Hepatocyte (in vitro differentiated cells): ENCODE measurements around the gene IQCB1. TPM values are rescaled to one million over a fixed set of nuclear protein-coding genes. Genes with fewer than 3 reads are reported as not detected.

Experiments used
- DNase-seq: peaks from one replicate; pipeline ENCODE4 v3.0.0-alpha.2; 2016; ENCODE audit warnings: low spot score
- H2AFZ ChIP-seq: fragments of 200-600 bp; sonication (generic); 2 replicates; pipeline ENCODE4 v1.6.0; 2016; ENCODE audit warnings: antibody characterized with exemption, mild to moderate bottlenecking
- H3K27ac ChIP-seq: fragments of 200-600 bp; sonication (generic); 2 replicates; pipeline ENCODE4 v1.5.1; 2016; ENCODE audit warnings: mild to moderate bottlenecking
- H3K27me3 ChIP-seq: fragments of 200-600 bp; sonication (generic); 2 replicates; pipeline ENCODE4 v1.6.1; 2016
- H3K36me3 ChIP-seq: fragments of 200-600 bp; sonication (generic); replicated peaks from 2 replicates; pipeline ENCODE4 v1.5.1; 2016; ENCODE audit warnings: low read depth; ENCODE audit not compliant: insufficient read depth
- H3K4me1 ChIP-seq: fragments of 200-600 bp; sonication (generic); 2 replicates; pipeline ENCODE4 v1.5.1; 2016; ENCODE audit warnings: mild to moderate bottlenecking, moderate library complexity; ENCODE audit not compliant: insufficient read depth
- H3K4me2 ChIP-seq: fragments of 200-600 bp; sonication (generic); 2 replicates; pipeline ENCODE4 v1.6.0; 2016
- H3K4me3 ChIP-seq: fragments of 200-600 bp; sonication (generic); 2 replicates; pipeline ENCODE4 v1.5.1; 2016; ENCODE audit warnings: mild to moderate bottlenecking
- H3K79me2 ChIP-seq: fragments of 200-600 bp; sonication (generic); 2 replicates; pipeline ENCODE4 v1.6.0; 2017; ENCODE audit warnings: mild to moderate bottlenecking
- H3K9me2 ChIP-seq: fragments of 200-600 bp; sonication (generic); replicated peaks from 2 replicates; pipeline ENCODE4 v1.6.0; 2017; ENCODE audit warnings: mild to moderate bottlenecking; ENCODE audit not compliant: insufficient read depth
- H3K9me3 ChIP-seq: fragments of 200-600 bp; sonication (generic); 2 replicates; pipeline ENCODE4 v1.5.1; 2016; ENCODE audit warnings: low read depth, mild to moderate bottlenecking
- H4K20me1 ChIP-seq: fragments of 200-600 bp; sonication (generic); 2 replicates; pipeline ENCODE4 v1.6.0; 2016; ENCODE audit warnings: mild to moderate bottlenecking; ENCODE audit not compliant: insufficient read depth, poor library complexity, severe bottlenecking
- EZH2 ChIP-seq: fragments of 200-600 bp; sonication (generic); IDR thresholded peaks from 2 replicates; pipeline ENCODE4 v1.6.1; 2016; ENCODE audit warnings: antibody characterized with exemption, mild to moderate bottlenecking, borderline replicate concordance
- EZH2phosphoT487 ChIP-seq: fragments of 200-600 bp; sonication (generic); IDR thresholded peaks from one replicate; pipeline ENCODE4 v1.6.1; 2018; ENCODE audit warnings: antibody characterized with exemption, mild to moderate bottlenecking, low read depth, moderate library complexity; ENCODE audit not compliant: unreplicated experiment, severe bottlenecking
- WGBS: methylation state at CpG from one replicate; pipeline ENCODE4 v1.1.6; 2016; ENCODE audit warnings: low lambda C conversion rate; ENCODE audit errors: missing lambda C conversion rate; 5-methylcytosine and 5-hydroxymethylcytosine counted together
- polyA plus RNA-seq: library from polyadenylated mRNA; unstranded; fragments of >200 nt; fragmentation: Nextera tagmentation; extraction: Ambion mirVana; gene quantifications from 2 replicates; pipeline ENCODE4 v1.2.1, GENCODE V29; 2016
- total RNA-seq: library from RNA; depleted of rRNA; stranded (reverse); fragments of >200 nt; gene quantifications from 2 replicates; pipeline ENCODE4 v1.2.3, GENCODE V29; 2014
- TF ChIP-seq, protein P1 (sequence below): fragments of 200-600 bp; sonication (generic); IDR thresholded peaks from 2 replicates; pipeline ENCODE4 v1.5.1; 2016; ENCODE audit warnings: antibody characterized with exemption, mild to moderate bottlenecking; ENCODE audit not compliant: poor library complexity

The IQCB1 gene
- total and polyA plus RNA-seq, 2 experiments from 2014 or later = 14.4 to 24.1 TPM

DNA sequence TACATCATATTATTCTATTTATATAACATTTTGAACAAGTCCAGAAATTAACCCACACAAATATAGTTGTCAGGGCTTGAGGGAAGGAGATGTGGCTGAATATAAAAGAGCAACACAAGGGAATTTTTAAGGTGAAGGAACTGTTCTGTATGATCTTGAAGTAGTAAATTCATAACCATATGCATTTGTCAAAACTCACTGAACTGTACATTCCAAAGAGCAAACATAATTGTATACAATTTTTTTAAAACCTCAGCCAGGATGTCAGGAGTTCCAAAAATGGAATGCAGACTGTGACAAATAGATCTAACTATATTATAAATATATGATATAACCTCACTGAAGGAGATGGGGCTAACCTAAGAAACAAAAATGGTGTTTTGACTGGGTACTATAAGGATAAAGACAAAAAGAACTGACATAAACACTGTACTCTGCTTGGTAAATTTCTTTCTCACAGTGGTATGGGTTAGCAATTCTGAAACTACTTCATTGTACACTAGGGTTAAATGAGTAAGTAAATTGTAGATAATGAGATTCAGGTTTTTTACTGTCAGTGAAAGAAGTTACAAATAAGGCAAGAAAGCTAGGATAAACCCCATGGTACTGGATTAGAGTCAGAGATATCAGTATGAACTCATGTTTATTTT lies 99.7 kb downstream of the IQCB1 start:
- TF ChIP-seq, protein P1, sequence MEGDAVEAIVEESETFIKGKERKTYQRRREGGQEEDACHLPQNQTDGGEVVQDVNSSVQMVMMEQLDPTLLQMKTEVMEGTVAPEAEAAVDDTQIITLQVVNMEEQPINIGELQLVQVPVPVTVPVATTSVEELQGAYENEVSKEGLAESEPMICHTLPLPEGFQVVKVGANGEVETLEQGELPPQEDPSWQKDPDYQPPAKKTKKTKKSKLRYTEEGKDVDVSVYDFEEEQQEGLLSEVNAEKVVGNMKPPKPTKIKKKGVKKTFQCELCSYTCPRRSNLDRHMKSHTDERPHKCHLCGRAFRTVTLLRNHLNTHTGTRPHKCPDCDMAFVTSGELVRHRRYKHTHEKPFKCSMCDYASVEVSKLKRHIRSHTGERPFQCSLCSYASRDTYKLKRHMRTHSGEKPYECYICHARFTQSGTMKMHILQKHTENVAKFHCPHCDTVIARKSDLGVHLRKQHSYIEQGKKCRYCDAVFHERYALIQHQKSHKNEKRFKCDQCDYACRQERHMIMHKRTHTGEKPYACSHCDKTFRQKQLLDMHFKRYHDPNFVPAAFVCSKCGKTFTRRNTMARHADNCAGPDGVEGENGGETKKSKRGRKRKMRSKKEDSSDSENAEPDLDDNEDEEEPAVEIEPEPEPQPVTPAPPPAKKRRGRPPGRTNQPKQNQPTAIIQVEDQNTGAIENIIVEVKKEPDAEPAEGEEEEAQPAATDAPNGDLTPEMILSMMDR = no peak
- no peak for TF ChIP-seq EZH2
- no peak for TF ChIP-seq EZH2phosphoT487
- Histone ChIP-seq H3K27ac (no peak overlapping the region), H3K4me3 (no peak overlapping the region), H2AFZ (no peak overlapping the region), H3K9me2 (no peaks in the 10 kb centered on the region), H3K27me3 (no peaks in the 10 kb centered on the region), H3K4me2 (no peak overlapping the region), H3K79me2 (peaks cover 98% of the 10 kb centered on the region), H3K36me3 (no peaks in the 10 kb centered on the region), H3K9me3 (no peaks in the 10 kb centered on the region), H4K20me1 (peaks cover 72% of the 10 kb centered on the region), H3K4me1 (peaks cover 6% of the 10 kb centered on the region)
- DNase-seq = no peak

GRCh38 chr3:121730940-121731687 lies 103.7 kb downstream of the IQCB1 start:
- Histone ChIP-seq H3K36me3 (no peaks in the 10 kb centered on the region), H3K9me2 (no peaks in the 10 kb centered on the region), H3K79me2 (peaks cover 67% of the 10 kb centered on the region), H3K9me3 (no peaks in the 10 kb centered on the region), H3K27ac (no peak overlapping the region), H3K4me2 (no peak overlapping the region), H4K20me1 (peaks cover 36% of the 10 kb centered on the region), H3K27me3 (no peaks in the 10 kb centered on the region), H3K4me3 (no peak overlapping the region), H2AFZ (no peak overlapping the region), H3K4me1 (peaks cover 6% of the 10 kb centered on the region)
- no peak for TF ChIP-seq EZH2phosphoT487
- TF ChIP-seq EZH2 = no peak
- TF ChIP-seq, protein P1 = no peak
- no peak for DNase-seq
- WGBS = 78% methylated on average over 8 of the region's 8 CpGs

DNA sequence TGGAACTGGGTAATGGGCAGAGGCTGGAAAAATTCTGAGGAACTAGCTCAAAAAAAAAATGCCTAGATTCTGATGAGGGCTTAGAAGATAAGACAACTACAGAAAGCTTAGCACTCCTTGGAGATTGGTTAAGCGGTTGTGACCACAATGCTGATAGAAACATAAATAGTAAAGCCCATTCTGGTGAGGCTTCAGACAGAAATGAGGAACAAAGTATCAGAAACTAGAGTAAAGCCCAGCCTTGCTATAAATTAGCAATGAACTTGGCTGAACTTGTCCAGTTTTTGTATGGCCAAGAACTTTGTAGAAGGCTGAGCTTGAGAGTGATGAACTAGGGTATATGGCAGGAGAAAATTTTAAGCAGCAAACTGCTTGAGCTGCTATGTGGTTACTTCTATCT lies 110.7 kb downstream of the IQCB1 start:
- no peak for DNase-seq
- WGBS = 96% methylated on average over 1 of the region's 1 CpG
- peaks cover 23% of the 10 kb centered on the region for H3K36me3 ChIP-seq
- H3K27me3 ChIP-seq = no peaks in the 10 kb centered on the region
- H3K27ac ChIP-seq = no peak overlapping the region
- H3K9me2 ChIP-seq = no peaks in the 10 kb centered on the region
- no peaks in the 10 kb centered on the region for H4K20me1 ChIP-seq
- H3K79me2 ChIP-seq = no peaks in the 10 kb centered on the region
- no peaks in the 10 kb centered on the region for H3K9me3 ChIP-seq
- H3K4me2 ChIP-seq = no peak overlapping the region
- H3K4me3 ChIP-seq = no peak overlapping the region
- H3K4me1 ChIP-seq = no peaks in the 10 kb centered on the region
- TF ChIP-seq, protein P1 = no peak
- no peak for TF ChIP-seq EZH2
- TF ChIP-seq EZH2phosphoT487 = no peak
- no peak overlapping the region for H2AFZ ChIP-seq
